K562 (cell line): ENCODE measurements around the gene AMH. TPM values are rescaled to one million over a fixed set of nuclear protein-coding genes. Genes with fewer than 3 reads are reported as not detected.

Experiments
- ATAC-seq: fragments of 200-7000 bp; cut with Tn5 transposase; 3 replicates; pipeline ENCODE4 v1.9.1; 2020; ENCODE audit warnings: moderate library complexity
- BruUV-seq: library from RNA; stranded (reverse); fragments of 400-500 nt; replicated peaks from 2 replicates; lab custom pipeline; 2021; lab: Mats Ljungman, UMichigan
- CTCF ChIA-PET: fragments of 300-600 bp; formaldehyde crosslinking; extraction: SDS; loops from one replicate; lab custom pipeline; 2021; ENCODE audit warnings: low intra/inter-chr PET ratio; lab: Yijun Ruan, JAX
- POLR2A ChIA-PET: fragments of 300-600, 350-650 bp; sonication (Branson Sonifier 250); formaldehyde crosslinking; extraction: SDS; loops from one replicate; lab custom pipeline; 2021; ENCODE audit warnings: antibody characterized with exemption, inconsistent platforms; lab: Yijun Ruan, JAX
- DNase-seq, 4 experiments: peaks; one replicate each; pipeline versions ENCODE4 v3.0.0 to v3.0.0-alpha.2; 2011 to 2018; ENCODE audit warnings: low spot score in 3 of 4, mixed read lengths in 3 of 4; ENCODE audit errors: extremely low read depth in 1 of 4
- FAIRE-seq: peaks from 2 replicates; lab custom pipeline; 2011; peaks lifted over from hg19 to GRCh38; lab: Jason Lieb, UNC
- H2AFZ ChIP-seq: 2 replicates; pipeline ENCODE4 v1.6.0; 2011; ENCODE audit warnings: low read depth, low read length, control low read depth, inconsistent platforms
- H3K27ac ChIP-seq: fragments of 200-600 bp; 3 replicates; pipeline ENCODE4 v1.8.0; 2011; ENCODE audit warnings: low read depth, mild to moderate bottlenecking, control low read depth, inconsistent platforms, low read length, moderate library complexity, mixed read lengths; ENCODE audit errors: extremely low read depth
- H3K27me3 ChIP-seq, 2 experiments: fragments of 300-600 bp in 1 of 2; 2 replicates in 1 of 2; 3 replicates in 1 of 2; pipeline versions ENCODE4 v1.6.0 to v1.8.0; 2011; ENCODE audit warnings: inconsistent platforms in 2 of 2, low read length in 2 of 2, mild to moderate bottlenecking in 1 of 2, mixed read lengths in 1 of 2, moderate library complexity in 1 of 2; ENCODE audit not compliant: control insufficient read depth in 2 of 2, insufficient read depth in 2 of 2
- H3K36me3 ChIP-seq: fragments of 300-600 bp; 3 replicates; pipeline ENCODE4 v1.8.0; 2011; ENCODE audit warnings: mild to moderate bottlenecking, low read length, inconsistent platforms; ENCODE audit not compliant: control insufficient read depth, insufficient read depth
- H3K4me1 ChIP-seq, 2 experiments: fragments of 200-600 bp in 1 of 2; replicated peaks in 1 of 2; 2 replicates in 1 of 2; 3 replicates in 1 of 2; pipeline versions ENCODE4 v1.5.1 to v1.8.0; 2011; ENCODE audit warnings: inconsistent platforms in 2 of 2, low read length in 2 of 2, mild to moderate bottlenecking in 1 of 2, mixed read lengths in 1 of 2, moderate library complexity in 1 of 2; ENCODE audit not compliant: control insufficient read depth in 2 of 2, insufficient read depth in 2 of 2
- H3K4me2 ChIP-seq: 2 replicates; pipeline ENCODE4 v1.6.1; 2011; ENCODE audit warnings: low read length, control low read depth, inconsistent platforms, mixed read lengths; ENCODE audit not compliant: insufficient read depth
- H3K4me3 ChIP-seq: fragments of 200-600 bp; sonication (generic), shearing (Covaris generic); 2 replicates; pipeline ENCODE4 v1.5.1; 2016; ENCODE audit warnings: control low read depth, inconsistent platforms
- H3K79me2 ChIP-seq: fragments of 200-600 bp; 3 replicates; pipeline ENCODE4 v1.8.0; 2011; ENCODE audit warnings: low read length, inconsistent platforms; ENCODE audit not compliant: control insufficient read depth, insufficient read depth
- H3K9ac ChIP-seq, 2 experiments: 2 replicates each; pipeline versions ENCODE4 v1.6.0 to v1.6.1; 2011; ENCODE audit warnings: low read depth in 2 of 2, low read length in 2 of 2, control low read depth in 1 of 2, inconsistent platforms in 1 of 2, mild to moderate bottlenecking in 1 of 2, mixed read lengths in 1 of 2; ENCODE audit not compliant: insufficient read depth in 1 of 2
- H3K9me1 ChIP-seq: one replicate; pipeline ENCODE4 v1.6.0; 2011; ENCODE audit warnings: inconsistent platforms, mild to moderate bottlenecking, low read length, moderate library complexity; ENCODE audit not compliant: control insufficient read depth, insufficient read depth
- H3K9me3 ChIP-seq: replicated peaks from 2 replicates; pipeline ENCODE4 v1.5.1; 2011; ENCODE audit warnings: low read depth, low read length, inconsistent platforms; ENCODE audit not compliant: control insufficient read depth, insufficient read depth
- H4K20me1 ChIP-seq: replicated peaks from 2 replicates; pipeline ENCODE4 v1.6.1; 2011; ENCODE audit warnings: low read length, inconsistent platforms, mixed read lengths; ENCODE audit not compliant: control insufficient read depth, insufficient read depth
- MEF2A ChIP-seq: IDR thresholded peaks from 2 replicates; pipeline ENCODE4 v1.6.1; 2011; ENCODE audit warnings: low read depth, mild to moderate bottlenecking, low read length, moderate library complexity; ENCODE audit not compliant: control insufficient read depth
- PTBP1 ChIP-seq: fragments of 200-400 bp; formaldehyde crosslinking; IDR thresholded peaks from 2 replicates; pipeline ENCODE4 v1.6.1; 2017; ENCODE audit warnings: low read depth, low read length
- RFX5 ChIP-seq: IDR thresholded peaks from 2 replicates; pipeline ENCODE4 v1.6.1; 2011; ENCODE audit warnings: low read depth, mild to moderate bottlenecking, improper control_type of control experiment, low read length
- SAFB ChIP-seq: fragments of 200-400 bp; formaldehyde crosslinking; IDR thresholded peaks from 2 replicates; pipeline ENCODE4 v1.6.1; 2017; ENCODE audit warnings: low read depth, low read length, borderline replicate concordance
- ZC3H11A ChIP-seq: IDR thresholded peaks from 2 replicates; pipeline ENCODE4 v1.6.1; 2012; ENCODE audit warnings: low read depth, low read length, improper control_type of control experiment
- WGBS: fragments of 100-300 bp; shearing (Covaris generic); methylation state at CpG from one replicate; pipeline ENCODE4 v1.1.6; 2016; ENCODE audit warnings: low coverage, mixed read lengths; ENCODE audit not compliant: insufficient coverage; ENCODE audit errors: missing lambda C conversion rate; 5-methylcytosine and 5-hydroxymethylcytosine counted together
- in situ Hi-C: fragments of 300-500 bp; cut with MboI; formaldehyde crosslinking; loops from 4 replicates; pipeline ENCODE4 v1.15.0; 2018; ENCODE audit warnings: inconsistent platforms, mixed read lengths
- intact Hi-C: fragments of 100-400 bp; cut with micrococcal nuclease; formaldehyde crosslinking; loops from 2 replicates; pipeline ENCODE4 v1.14.2; 2022
- polyA plus RNA-seq, 8 experiments: library from polyadenylated mRNA; depleted of rRNA in 4 of 8; stranded (reverse) in 5 of 8; unstranded in 3 of 8; fragments of >200 nt; fragmentation: Nextera tagmentation in 2 of 8; fragmentation: Illumina TruSeq in 1 of 8; extraction: Ambion mirVana in 2 of 8; extraction: Trizol in 1 of 8; gene quantifications; 2 replicates each; pipeline versions ENCODE4 v1.2.1 to v1.2.3, GENCODE V29; 2011 to 2014; ENCODE audit warnings: inconsistent platforms in 1 of 8, missing spikeins in 1 of 8
- total RNA-seq, 7 experiments: library from RNA; depleted of rRNA in 6 of 7; stranded (reverse); fragments of >200 nt in 6 of 7; fragmentation: Illumina TruSeq in 2 of 7; extraction: Trizol in 2 of 7; gene quantifications; 2 replicates each; pipeline versions ENCODE4 v1.2.1 to v1.2.3, GENCODE V29; 2011 to 2021; ENCODE audit warnings: low replicate concordance in 1 of 7
- TF ChIP-seq, protein P1 (sequence below), 2 experiments: fragments of 150-350 bp in 1 of 2; IDR thresholded peaks; 2 replicates each; pipeline ENCODE4 v1.6.1; 2012 to 2016; ENCODE audit warnings: low read depth in 2 of 2, low read length in 2 of 2, mild to moderate bottlenecking in 1 of 2, moderate library complexity in 1 of 2
- TF ChIP-seq, protein P2 (sequence below): fragments of 450-650 bp; IDR thresholded peaks from 2 replicates; pipeline ENCODE4 v1.7.0; 2016; ENCODE audit warnings: borderline replicate concordance

Gene AMH
- total and polyA plus RNA-seq, 9 of the 15 experiments (the other 6 are each of a cell fraction or from before 2014, with no cell fraction given), result 0.29 to 27.4 (median 2.6) TPM; not detected in 2

DNA sequence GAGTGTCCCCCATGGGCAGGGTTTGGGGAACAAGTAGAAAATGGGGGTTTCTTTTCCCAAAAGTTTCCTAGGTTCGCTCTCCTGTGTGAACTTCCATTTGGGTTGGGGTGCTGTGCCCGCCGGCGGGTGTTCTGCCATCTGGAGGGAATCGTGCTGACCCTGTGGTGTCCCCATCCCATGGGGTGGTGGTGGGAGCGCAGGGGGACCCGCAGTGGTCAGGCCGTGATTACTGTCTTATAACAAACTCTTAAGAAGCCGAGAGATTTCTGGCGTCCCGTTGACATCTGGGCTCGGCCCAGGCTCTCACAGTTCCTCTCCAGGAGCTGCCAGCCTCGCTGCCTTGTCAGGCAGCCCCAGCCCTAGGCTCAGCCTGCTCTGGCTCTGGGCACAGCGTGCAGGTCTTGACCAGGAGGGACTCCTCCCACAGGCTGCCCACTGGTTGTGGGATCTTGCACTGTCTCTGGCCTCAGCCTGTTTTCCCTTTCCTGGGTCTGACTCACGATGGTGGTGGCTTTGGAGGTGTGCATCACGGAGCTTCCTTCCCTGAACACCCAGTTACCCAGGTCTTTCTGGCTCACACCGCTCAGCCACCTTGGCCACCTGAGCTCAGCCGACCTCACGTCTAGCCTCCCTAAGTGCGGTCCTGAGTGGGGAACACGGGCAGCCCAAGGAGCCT is 47.5 kb upstream of the AMH start:
- no TSS peak for BruUV-seq
- no peak overlapping the region for H2AFZ ChIP-seq
- peaks cover 0 to 53% of the 10 kb centered on the region in 2 experiments; a peak in 3 of 5 replicates for H3K4me1 ChIP-seq
- no peak overlapping the region; a peak in 1 of 4 replicates for H3K9ac ChIP-seq
- no peak overlapping the region for H3K4me2 ChIP-seq
- peaks cover 83% of the 10 kb centered on the region; the same call in 2 of the 3 replicates for H3K36me3 ChIP-seq
- no peak for FAIRE-seq
- peaks cover 14% of the 10 kb centered on the region for H4K20me1 ChIP-seq
- no peaks in the 10 kb centered on the region for H3K9me3 ChIP-seq
- H3K4me3 ChIP-seq, result no peak overlapping the region
- in situ Hi-C loops, result no loop called here
- intact Hi-C loops, result no loop called here
- CTCF ChIA-PET, result no interaction called here
- POLR2A ChIA-PET, result interaction anchor here (0.6 to 0.9 kb wide), 2 partner anchors 14 to 44 kb away, joined by 3 to 4 read pairs; no protein-coding TSS in a partner anchor
- peaks cover 21% of the 10 kb centered on the region for H3K79me2 ChIP-seq
- WGBS, result 91% methylated on average over 20 of the region's 21 CpGs
- DNase-seq, result no peak
- no peak for ATAC-seq
- peaks cover 3% of the 10 kb centered on the region for H3K9me1 ChIP-seq
- TF ChIP-seq PTBP1 (no peak), MEF2A (no peak), SAFB (no peak)
- TF ChIP-seq, all 486 proteins: peak for 0
- Histone ChIP-seq H3K27ac (no peak overlapping the region), H3K27me3 (no peaks in the 10 kb centered on the region)

DNA sequence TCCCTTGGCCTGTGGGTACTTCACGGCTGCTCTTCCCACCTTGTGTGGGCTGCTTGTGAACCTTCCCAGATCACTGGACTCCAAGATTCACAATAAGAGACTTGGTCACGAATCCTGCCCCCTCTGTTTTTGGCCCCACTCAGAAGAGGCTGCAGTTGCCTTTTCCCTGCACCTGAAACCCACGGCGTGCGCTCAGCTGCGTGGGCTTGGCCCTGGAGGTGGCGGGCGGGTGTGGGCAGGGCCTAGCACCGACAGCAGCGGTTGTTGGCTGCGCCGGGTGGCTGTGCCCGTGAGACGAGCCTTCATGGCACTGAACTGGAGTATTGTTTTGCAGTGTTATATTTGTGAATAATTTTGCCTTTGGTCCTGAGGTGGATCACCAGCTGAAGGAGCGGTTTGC is 46.8 kb upstream of the AMH start:
- DNase-seq (no peak), FAIRE-seq (no peak), ATAC-seq (no peak)
- Histone ChIP-seq H2AFZ (no peak overlapping the region), H3K9me3 (no peaks in the 10 kb centered on the region), H4K20me1 (peaks cover 13% of the 10 kb centered on the region), H3K36me3 (peaks cover 83% of the 10 kb centered on the region; the same call in 2 of the 3 replicates), H3K4me2 (no peak overlapping the region), H3K9me1 (peaks cover 3% of the 10 kb centered on the region), H3K27ac (no peak overlapping the region), H3K79me2 (peaks cover 17% of the 10 kb centered on the region), H3K9ac (no peak overlapping the region), H3K4me3 (no peak overlapping the region), H3K4me1 (peaks cover 0 to 51% of the 10 kb centered on the region in 2 experiments; a peak in 3 of 5 replicates), H3K27me3 (no peaks in the 10 kb centered on the region)
- 97% methylated on average over 15 of the region's 15 CpGs for WGBS
- CTCF ChIA-PET, result no interaction called here
- in situ Hi-C loops, result no loop called here
- intact Hi-C loops, result no loop called here
- POLR2A ChIA-PET, result interaction anchor here (0.6 to 0.9 kb wide), 3 partner anchors 8 to 44 kb away, joined by 3 to 4 read pairs (median 4); no protein-coding TSS in a partner anchor
- no TSS peak for BruUV-seq
- TF ChIP-seq, protein P1, sequence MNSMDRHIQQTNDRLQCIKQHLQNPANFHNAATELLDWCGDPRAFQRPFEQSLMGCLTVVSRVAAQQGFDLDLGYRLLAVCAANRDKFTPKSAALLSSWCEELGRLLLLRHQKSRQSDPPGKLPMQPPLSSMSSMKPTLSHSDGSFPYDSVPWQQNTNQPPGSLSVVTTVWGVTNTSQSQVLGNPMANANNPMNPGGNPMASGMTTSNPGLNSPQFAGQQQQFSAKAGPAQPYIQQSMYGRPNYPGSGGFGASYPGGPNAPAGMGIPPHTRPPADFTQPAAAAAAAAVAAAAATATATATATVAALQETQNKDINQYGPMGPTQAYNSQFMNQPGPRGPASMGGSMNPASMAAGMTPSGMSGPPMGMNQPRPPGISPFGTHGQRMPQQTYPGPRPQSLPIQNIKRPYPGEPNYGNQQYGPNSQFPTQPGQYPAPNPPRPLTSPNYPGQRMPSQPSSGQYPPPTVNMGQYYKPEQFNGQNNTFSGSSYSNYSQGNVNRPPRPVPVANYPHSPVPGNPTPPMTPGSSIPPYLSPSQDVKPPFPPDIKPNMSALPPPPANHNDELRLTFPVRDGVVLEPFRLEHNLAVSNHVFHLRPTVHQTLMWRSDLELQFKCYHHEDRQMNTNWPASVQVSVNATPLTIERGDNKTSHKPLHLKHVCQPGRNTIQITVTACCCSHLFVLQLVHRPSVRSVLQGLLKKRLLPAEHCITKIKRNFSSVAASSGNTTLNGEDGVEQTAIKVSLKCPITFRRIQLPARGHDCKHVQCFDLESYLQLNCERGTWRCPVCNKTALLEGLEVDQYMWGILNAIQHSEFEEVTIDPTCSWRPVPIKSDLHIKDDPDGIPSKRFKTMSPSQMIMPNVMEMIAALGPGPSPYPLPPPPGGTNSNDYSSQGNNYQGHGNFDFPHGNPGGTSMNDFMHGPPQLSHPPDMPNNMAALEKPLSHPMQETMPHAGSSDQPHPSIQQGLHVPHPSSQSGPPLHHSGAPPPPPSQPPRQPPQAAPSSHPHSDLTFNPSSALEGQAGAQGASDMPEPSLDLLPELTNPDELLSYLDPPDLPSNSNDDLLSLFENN (IDR thresholded peaks at IDR 0.05; ENCODE audit: low read depth in 2 of 2, low read length in 2 of 2), result no peak
- TF ChIP-seq ZC3H11A, result no peak
- TF ChIP-seq, protein P2, sequence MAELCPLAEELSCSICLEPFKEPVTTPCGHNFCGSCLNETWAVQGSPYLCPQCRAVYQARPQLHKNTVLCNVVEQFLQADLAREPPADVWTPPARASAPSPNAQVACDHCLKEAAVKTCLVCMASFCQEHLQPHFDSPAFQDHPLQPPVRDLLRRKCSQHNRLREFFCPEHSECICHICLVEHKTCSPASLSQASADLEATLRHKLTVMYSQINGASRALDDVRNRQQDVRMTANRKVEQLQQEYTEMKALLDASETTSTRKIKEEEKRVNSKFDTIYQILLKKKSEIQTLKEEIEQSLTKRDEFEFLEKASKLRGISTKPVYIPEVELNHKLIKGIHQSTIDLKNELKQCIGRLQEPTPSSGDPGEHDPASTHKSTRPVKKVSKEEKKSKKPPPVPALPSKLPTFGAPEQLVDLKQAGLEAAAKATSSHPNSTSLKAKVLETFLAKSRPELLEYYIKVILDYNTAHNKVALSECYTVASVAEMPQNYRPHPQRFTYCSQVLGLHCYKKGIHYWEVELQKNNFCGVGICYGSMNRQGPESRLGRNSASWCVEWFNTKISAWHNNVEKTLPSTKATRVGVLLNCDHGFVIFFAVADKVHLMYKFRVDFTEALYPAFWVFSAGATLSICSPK, result no peak
- TF ChIP-seq RFX5, result no peak
